Jurkat, Clone E6-1 (cell line): ENCODE results near the gene SAMD9L.

ENCODE experiments used
- DNase-seq: peaks from one replicate; pipeline ENCODE4 v3.0.0-alpha.2; 2011; ENCODE audit warnings: low read depth, low spot score
- H3K4me3 ChIP-seq: 2 replicates; pipeline ENCODE4 v1.5.1; 2011; ENCODE audit warnings: mild to moderate bottlenecking, low read length, control low read depth, moderate library complexity

Gene SAMD9L

GRCh38 chr7:93092757-93093370 is 55.3 kb downstream of the SAMD9L start:
- H3K4me3 ChIP-seq: no peak overlapping the region
- peak; percentile 15 for DNase-seq
